ACHN (cell line): Measurements from ENCODE around the gene KRT71.

Experiments
- DNase-seq: peaks from one replicate; pipeline ENCODE4 v3.0.0-alpha.2; 2015
- in situ Hi-C: cut with HindIII; loops from 2 replicates; pipeline ENCODE4 v1.10.0; 2017; ENCODE audit warnings: low sequenced_read_pairs, low pct_ligation_motif_present, low pct_unique_long_range_greater_than_20kb

KRT71 gene

DNA sequence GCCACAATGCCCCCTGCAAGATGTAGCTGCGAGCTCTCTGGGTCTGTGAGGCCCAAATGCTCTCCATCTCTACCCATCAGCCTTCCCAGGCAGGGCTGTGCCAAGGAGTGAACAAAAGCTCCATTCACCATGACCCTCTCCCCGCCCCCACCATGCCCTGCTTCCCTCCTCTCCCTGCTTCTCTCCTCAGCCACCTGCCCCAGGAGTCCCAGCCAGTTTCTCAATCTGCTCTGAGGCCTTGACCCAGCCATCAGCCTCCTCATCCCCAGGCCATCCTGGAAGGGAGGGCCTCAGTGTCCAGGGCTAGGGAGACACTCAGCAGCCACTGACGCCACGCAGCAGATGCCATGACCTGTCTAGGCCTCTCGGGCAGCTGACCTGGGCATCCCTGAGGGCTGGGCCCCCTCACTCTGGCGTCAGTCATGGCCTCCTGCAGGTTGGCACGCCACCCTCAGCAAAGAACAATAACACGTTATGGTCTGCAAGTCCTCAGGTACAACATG, 24.3 kb downstream of the KRT71 start:
- in situ Hi-C loops, result no loop called here

GRCh38 chr12:52527121-52527800, 25.7 kb downstream of the KRT71 start:
- in situ Hi-C loops, result no loop called here

More for the DNA sequence above, 24.3 kb downstream of the KRT71 start:
- no peak for DNase-seq

DNA sequence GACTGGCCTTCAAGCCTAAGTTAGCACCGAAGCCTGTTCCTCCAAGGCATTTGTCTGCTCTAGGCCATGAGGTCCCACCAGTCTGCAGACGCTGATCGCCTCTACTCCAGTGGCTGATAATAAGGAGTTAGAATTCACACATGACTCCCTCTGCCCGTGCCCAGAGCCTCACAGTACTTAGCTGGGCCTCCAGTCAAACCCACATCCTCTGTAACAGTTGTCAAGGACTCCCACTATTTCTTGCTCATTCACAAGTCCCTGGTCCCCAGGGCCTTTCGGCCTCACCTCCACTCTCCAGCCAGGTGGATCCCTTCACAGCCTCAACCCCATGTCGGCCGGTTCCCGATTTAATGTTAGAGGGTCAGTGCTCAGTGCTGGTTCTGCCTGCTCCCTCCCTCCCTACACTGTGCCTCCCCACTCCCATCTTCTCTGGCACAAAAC, 26.4 kb downstream of the KRT71 start:
- no peak for DNase-seq
- in situ Hi-C loops, result no loop called here

More at GRCh38 chr12:52527121-52527800, 25.7 kb downstream of the KRT71 start:
- no peak for DNase-seq

GRCh38 chr12:52525661-52526499, 27.1 kb downstream of the KRT71 start:
- in situ Hi-C loops, result no loop called here
- DNase-seq, result no peak

DNA sequence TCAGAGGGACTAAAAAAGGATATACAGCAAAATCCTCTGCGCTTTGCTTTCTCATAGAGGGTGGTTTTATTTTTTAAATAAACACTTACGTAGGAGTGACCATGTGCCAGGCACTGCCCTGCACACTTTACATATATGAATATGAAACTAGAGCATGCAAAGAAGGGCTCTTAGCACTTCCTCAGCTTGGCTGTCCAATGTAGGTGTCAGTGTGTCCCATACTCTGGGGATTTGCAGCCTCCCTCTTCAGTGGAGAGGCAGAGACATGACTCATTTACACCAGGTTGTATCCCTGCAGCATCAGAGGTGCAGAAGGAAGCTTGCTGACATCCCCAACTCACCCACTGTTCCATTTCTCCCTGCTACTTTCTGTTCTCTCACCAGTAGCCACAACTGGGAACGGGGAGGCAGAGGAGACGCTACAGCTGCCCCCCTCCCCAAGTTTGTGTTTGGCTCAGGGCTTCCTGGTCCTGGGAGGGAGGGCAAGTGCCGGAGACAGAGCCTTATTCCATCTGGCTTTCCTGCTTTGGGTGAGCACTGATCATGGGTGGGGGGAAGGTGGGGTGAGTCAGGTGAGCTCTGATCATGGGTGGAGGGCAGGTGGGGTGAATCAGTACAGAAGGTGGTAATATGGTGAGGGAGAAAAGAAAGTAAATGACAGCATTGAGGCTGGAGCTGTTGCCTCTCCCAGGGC, 27.9 kb downstream of the KRT71 start:
- no peak for DNase-seq
- in situ Hi-C loops, result no loop called here

DNA sequence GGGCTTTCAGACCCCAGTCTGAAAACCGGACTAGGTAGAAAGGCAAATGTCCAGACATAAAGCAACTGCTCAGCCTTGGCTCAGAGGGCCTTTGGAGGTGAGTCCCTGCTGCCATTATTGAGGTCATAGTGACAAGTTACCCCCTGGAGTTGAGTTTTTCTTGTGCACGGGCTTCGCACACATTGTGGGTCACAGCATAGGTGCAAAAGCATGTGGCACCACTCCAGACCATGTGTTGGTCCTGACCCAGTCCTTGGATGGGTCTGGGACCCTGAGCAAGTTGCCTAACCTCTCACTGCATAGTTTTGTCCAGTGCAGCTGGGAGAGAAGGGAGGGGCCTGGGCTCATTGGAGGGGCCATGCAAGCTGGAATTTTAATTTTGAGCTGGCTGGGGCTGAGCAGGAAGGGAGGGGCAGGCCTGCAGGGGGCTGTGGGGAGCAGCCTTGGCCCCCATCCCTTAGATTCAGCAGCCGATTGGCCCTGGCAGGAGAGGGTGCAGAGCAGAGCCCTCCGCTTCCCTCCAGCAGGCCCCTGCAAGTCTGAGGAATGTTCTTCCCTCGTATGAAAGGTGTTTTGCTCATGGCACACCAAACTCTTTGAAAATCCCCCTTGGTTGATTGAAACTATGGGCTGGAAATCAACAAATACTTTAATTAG, 28.6 kb downstream of the KRT71 start:
- in situ Hi-C loops, result no loop called here

DNA sequence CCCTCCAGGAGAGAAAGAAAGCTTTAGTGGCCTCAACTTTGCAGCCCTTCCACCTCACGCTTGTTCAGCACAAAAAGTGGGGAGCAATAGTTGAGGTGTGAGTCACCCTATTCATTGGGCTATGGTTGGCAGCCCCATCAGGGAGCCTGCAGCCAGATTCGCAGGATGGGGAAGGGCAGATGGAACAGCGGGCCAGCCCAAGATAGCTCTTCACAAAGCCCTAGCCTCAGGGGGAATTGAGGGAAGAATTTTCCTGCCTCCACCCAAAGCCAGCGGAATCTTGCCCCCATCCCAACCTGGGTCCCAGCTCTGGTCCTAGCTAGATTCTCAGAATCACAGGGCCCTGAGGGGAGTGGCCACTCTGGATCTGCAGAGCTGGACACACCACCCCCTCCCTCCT, 29.1 kb downstream of the KRT71 start:
- in situ Hi-C loops, result no loop called here

More for the DNA sequence above, 28.6 kb downstream of the KRT71 start:
- no peak for DNase-seq

DNA sequence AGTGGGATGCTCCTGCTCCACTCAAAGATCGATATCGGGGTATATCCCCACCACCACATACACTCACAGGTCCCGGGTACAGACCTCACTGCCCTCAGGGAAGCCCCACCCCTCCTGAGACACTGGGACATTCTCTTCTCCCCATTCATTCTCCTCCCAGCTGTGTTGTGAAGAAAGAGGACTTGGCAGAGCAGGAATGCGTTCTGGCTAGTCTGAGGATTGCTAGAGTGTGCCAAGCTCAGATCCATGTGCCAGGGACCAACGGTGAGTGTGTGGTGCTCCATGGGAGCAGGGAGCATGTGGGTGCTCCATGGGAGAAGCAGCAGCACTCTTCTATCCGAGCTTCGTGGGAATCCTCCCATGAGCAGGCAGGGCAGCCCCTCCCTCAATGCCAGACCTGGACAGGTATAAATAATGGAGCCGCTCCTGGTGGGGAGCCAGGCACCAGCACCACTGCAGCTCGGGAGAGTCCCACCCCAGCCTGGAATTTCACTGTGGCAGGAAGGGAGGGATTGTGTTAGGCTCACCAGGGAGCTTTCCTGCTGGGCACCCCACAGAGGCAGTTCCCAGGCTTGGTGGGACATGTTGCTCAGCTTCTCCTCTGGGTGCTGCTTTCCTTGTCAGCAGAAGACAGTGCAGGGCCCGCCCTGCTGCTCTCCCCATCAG, 30.5 kb downstream of the KRT71 start:
- in situ Hi-C loops, result no loop called here
- no peak for DNase-seq

More for the DNA sequence above, 29.1 kb downstream of the KRT71 start:
- DNase-seq, result no peak

- in situ Hi-C loops, result no loop called here
- DNase-seq, result no peak
Observed at GRCh38 chr12:52521568-52522266, 31.2 kb downstream of the KRT71 start.

DNA sequence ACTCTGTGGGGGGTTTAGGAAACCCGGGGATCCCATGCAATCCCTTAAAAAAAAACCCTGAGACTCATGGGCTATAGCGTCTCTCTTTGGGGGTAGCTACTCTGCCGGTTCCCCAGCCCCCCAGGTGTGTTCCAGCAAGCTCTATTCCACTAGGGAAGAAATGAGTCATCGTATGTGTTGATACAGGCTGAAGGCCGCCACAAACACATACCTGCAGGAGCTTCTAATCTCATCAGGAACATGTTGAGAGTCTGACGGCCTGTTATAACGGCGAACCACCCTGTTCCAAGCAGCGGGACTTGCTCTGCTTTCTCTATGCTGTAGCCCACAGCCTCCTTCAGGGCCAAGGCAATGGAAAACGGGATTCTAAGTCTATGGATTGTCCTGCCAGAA, 31.8 kb downstream of the KRT71 start:
- no peak for DNase-seq
- in situ Hi-C loops, result no loop called here

GRCh38 chr12:52519826-52520662, 32.9 kb downstream of the KRT71 start, which contains the start of gene KRT5:
Gene KRT5 (minus strand): TSS chr12:52520394. CDS start chr12:52520296, 98 bp downstream.
- in situ Hi-C loops, result no loop called here

GRCh38 chr12:52519387-52519703, 33.6 kb downstream of the KRT71 start:
- DNase-seq, result no peak
- in situ Hi-C loops, result no loop called here

More at GRCh38 chr12:52519826-52520662, 32.9 kb downstream of the KRT71 start, which contains the start of gene KRT5:
- DNase-seq, result no peak

DNA sequence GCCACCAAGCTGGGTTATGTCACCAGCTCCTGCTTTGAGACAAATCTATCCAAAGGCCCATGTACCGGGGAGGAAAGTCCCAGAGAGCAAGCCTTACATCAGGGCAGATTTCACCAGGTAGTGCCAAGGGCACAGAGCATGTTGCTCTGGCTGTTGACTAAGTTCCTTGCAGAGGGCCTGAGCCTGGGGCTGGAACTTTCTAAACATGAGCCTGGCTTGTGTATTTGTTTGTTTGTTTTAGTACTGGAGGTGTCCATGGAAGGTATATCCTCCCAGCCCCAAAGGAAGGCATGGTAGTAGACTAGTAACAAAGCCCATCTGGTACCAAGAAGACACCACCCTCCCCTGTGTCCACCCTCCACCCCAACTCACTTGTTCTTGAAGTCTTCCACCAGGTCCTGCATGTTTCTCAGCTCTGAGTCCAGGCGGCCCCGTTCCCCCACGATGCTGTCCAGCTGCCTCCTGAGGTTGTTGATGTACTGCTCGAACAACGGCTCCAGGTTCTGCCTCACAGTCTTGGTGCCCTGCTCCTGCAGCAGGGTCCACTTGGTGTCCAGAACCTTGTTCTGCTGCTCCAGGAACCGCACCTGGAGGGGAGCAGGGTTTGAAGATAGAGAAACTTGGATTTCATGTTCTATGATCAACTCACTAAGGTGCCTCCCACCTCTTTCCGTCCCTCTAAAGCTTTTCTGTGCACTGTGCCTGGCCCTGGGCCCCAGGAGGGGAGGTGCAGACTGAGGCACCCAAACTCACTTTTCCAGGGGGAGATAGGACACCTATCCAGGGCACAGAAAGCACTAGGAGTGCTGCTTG, 34.2 kb downstream of the KRT71 start:
- no peak for DNase-seq
- in situ Hi-C loops, result no loop called here

GRCh38 chr12:52517888-52518287, 35.1 kb downstream of the KRT71 start:
- DNase-seq, result no peak
- in situ Hi-C loops, result no loop called here

- DNase-seq, result no peak
- in situ Hi-C loops, result no loop called here
Observed at GRCh38 chr12:52517005-52517835, 35.7 kb downstream of the KRT71 start.
